Neural crest cell (in vitro differentiated cells): Measurements from ENCODE around the gene MRPS18A. TPM values are rescaled to one million over a fixed set of nuclear protein-coding genes. Genes with fewer than 3 reads are reported as not detected.
A peak's percentile ranks its signal among the peaks of the same experiment; 100 is the strongest.

Experiments used
- DNase-seq: peaks from one replicate; pipeline ENCODE4 v3.0.0; 2021; ENCODE audit warnings: low read depth, mixed read lengths, low spot score
- H3K27ac Mint-ChIP-seq: one replicate; pipeline ENCODE4 v1.8.0; 2021; ENCODE audit warnings: mild to moderate bottlenecking, mixed read lengths; ENCODE audit not compliant: unreplicated experiment
- H3K27me3 Mint-ChIP-seq: 2 replicates; pipeline ENCODE4 v1.8.0; 2021; ENCODE audit warnings: low read depth, mild to moderate bottlenecking, mixed read lengths
- H3K36me3 Mint-ChIP-seq: 2 replicates; pipeline ENCODE4 v1.8.0; 2021; ENCODE audit warnings: low read depth, mild to moderate bottlenecking, mixed read lengths
- H3K4me1 Mint-ChIP-seq: 2 replicates; pipeline ENCODE4 v1.8.0; 2021; ENCODE audit warnings: mixed read lengths
- H3K4me3 Mint-ChIP-seq: one replicate; pipeline ENCODE4 v1.8.0; 2021; ENCODE audit warnings: mild to moderate bottlenecking, mixed read lengths
- H3K9me3 Mint-ChIP-seq: 2 replicates; pipeline ENCODE4 v1.8.0; 2021; ENCODE audit warnings: mixed read lengths
- CTCF ChIP-seq: fragments of 200-600 bp; sonication (generic); conservative IDR thresholded peaks from 2 replicates; pipeline ENCODE4 v1.5.0; 2021; ENCODE audit warnings: antibody characterized with exemption, mild to moderate bottlenecking
- total RNA-seq: library from RNA; stranded (reverse); gene quantifications from 2 replicates; pipeline ENCODE4 v1.2.1, GENCODE V29; 2021

The MRPS18A gene
- total RNA-seq, 1 donor from 2014 or later = 49.5 TPM

GRCh38 chr6:43725643-43726580, 38.3 kb upstream of the MRPS18A start:
- peaks cover 3% of the 10 kb centered on the region for H3K27me3 Mint-ChIP-seq
- no peak overlapping the region for H3K4me3 Mint-ChIP-seq
- peaks cover 2% of the 10 kb centered on the region for H3K9me3 Mint-ChIP-seq
- DNase-seq = no peak
- TF ChIP-seq CTCF = no peak
- H3K36me3 Mint-ChIP-seq = no peaks in the 10 kb centered on the region
- no peaks in the 10 kb centered on the region for H3K4me1 Mint-ChIP-seq
- H3K27ac Mint-ChIP-seq = no peak overlapping the region

GRCh38 chr6:43724914-43725642, 37.5 kb upstream of the MRPS18A start:
- Mint-ChIP-seq H3K4me1 (no peaks in the 10 kb centered on the region), H3K27me3 (peaks cover 3% of the 10 kb centered on the region), H3K9me3 (no peaks in the 10 kb centered on the region), H3K36me3 (no peaks in the 10 kb centered on the region), H3K27ac (no peak overlapping the region), H3K4me3 (no peak overlapping the region)
- no peak for DNase-seq
- no peak for TF ChIP-seq CTCF

GRCh38 chr6:43724354-43724753, 36.8 kb upstream of the MRPS18A start:
- no peak overlapping the region for H3K27ac Mint-ChIP-seq
- DNase-seq = no peak
- no peaks in the 10 kb centered on the region for H3K36me3 Mint-ChIP-seq

GRCh38 chr6:43723737-43724295, 36.2 kb upstream of the MRPS18A start:
- TF ChIP-seq CTCF = peak; percentile 68
- H3K4me1 Mint-ChIP-seq = no peaks in the 10 kb centered on the region
- H3K27ac Mint-ChIP-seq = no peak overlapping the region
- H3K4me3 Mint-ChIP-seq = no peak overlapping the region
- DNase-seq = no peak
- no peaks in the 10 kb centered on the region for H3K9me3 Mint-ChIP-seq
- peaks cover 3% of the 10 kb centered on the region for H3K27me3 Mint-ChIP-seq
- no peaks in the 10 kb centered on the region for H3K36me3 Mint-ChIP-seq

More at GRCh38 chr6:43724354-43724753, 36.8 kb upstream of the MRPS18A start:
- Mint-ChIP-seq H3K9me3 (no peaks in the 10 kb centered on the region), H3K4me3 (no peak overlapping the region), H3K4me1 (no peaks in the 10 kb centered on the region), H3K27me3 (peaks cover 3% of the 10 kb centered on the region)
- no peak for TF ChIP-seq CTCF

GRCh38 chr6:43722920-43723545, 35.4 kb upstream of the MRPS18A start:
- H3K9me3 Mint-ChIP-seq = no peaks in the 10 kb centered on the region
- no peak overlapping the region for H3K27ac Mint-ChIP-seq
- no peaks in the 10 kb centered on the region for H3K4me1 Mint-ChIP-seq
- no peaks in the 10 kb centered on the region for H3K36me3 Mint-ChIP-seq
- DNase-seq = no peak
- TF ChIP-seq CTCF = no peak
- no peak overlapping the region for H3K4me3 Mint-ChIP-seq
- peaks cover 3% of the 10 kb centered on the region for H3K27me3 Mint-ChIP-seq
